ENCODE results near the gene GABRG3. TPM values are rescaled to one million over a fixed set of nuclear protein-coding genes. Genes with fewer than 3 reads are reported as not detected.

GABRG3 gene
- total RNA-seq, 1 experiment from 2014 or later = 0.15 TPM

DNA sequence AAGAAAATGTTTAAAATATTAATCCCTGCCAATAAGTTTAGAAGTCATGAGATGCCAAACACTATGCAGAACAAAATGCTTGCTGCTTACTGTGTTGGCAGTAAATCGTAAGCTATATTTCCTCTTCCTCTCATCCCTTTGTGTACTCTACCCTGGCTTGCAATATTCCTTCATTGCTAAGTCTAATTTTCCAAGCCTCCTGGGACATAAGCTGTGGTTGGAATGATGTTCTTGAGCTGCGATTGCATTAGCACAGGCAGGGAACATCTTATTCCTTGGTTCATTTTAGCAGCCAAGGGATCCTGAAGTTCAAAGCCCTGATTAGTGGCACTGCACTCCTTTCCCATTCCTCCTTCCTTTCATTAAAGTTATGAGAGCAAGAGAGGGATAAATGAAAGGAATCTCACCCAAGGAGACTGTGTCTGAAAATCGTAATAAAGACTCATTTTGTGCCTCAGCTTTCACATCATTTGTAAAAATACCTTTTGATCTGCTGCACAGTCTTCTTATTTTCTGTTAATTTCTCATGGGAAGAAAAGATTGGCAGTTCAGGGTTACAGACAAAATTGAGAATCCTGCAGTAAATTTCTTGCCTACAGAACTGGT lies 592.9 kb downstream of the GABRG3 start:
- peaks cover 5% of the 10 kb centered on the region; the same call in 1 of the 2 replicates for H3K27me3 Mint-ChIP-seq (ENCODE audit: low read depth)
- no peak overlapping the region for H3K4me3 Mint-ChIP-seq
- no peak overlapping the region for H2BK120ac ChIP-seq (ENCODE audit: low read depth, low read length, poor library complexity, severe bottlenecking)
- no peak overlapping the region for H3K27ac ChIP-seq (ENCODE audit: insufficient read length, low read depth, low read length)
- no peak overlapping the region for H3K9ac ChIP-seq (ENCODE audit: extremely low read depth, insufficient read length, low read length)
- no peak overlapping the region for H2BK15ac ChIP-seq (ENCODE audit: low read depth, low read length)
- H3K23me2 ChIP-seq (ENCODE audit: insufficient read length, low read depth, low read length, poor library complexity, severe bottlenecking) = no peaks in the 10 kb centered on the region
- peaks cover 0 to 2% of the 10 kb centered on the region in 2 experiments; a peak in 2 of 4 replicates for H3K4me1 Mint-ChIP-seq
- H2BK5ac ChIP-seq (ENCODE audit: insufficient read length, low read length) = no peak overlapping the region
- H3K36me3 Mint-ChIP-seq (ENCODE audit: insufficient read depth in 1 of 3, low read depth in 3 of 3) = peaks cover 9 to 29% (median 10%) of the 10 kb centered on the region in 3 experiments; a peak in 6 of 7 replicates
- no peaks in the 10 kb centered on the region for H3K27me3 ChIP-seq (ENCODE audit: insufficient read depth, low read length)
- H3T11ph ChIP-seq (ENCODE audit: low read length) = no peak overlapping the region
- H3K14ac ChIP-seq (ENCODE audit: insufficient read depth, low read length) = no peak overlapping the region
- H3K4me1 ChIP-seq (ENCODE audit: insufficient read depth, low read length) = no peaks in the 10 kb centered on the region
- no CpG with 5 or more reads among the region's 3 CpGs for WGBS (ENCODE audit: extremely low coverage, insufficient read length, low lambda C conversion rate)
- no peak overlapping the region for H3K4ac ChIP-seq (ENCODE audit: low read depth, low read length)
- H3K9me3 ChIP-seq (ENCODE audit: control insufficient read depth, low read depth, low read length) = no peaks in the 10 kb centered on the region
- no peaks in the 10 kb centered on the region for H3K79me1 ChIP-seq (ENCODE audit: insufficient read depth, low read depth, low read length, poor library complexity, severe bottlenecking)
- no peak overlapping the region for H3K27ac Mint-ChIP-seq
- no peaks in the 10 kb centered on the region for H4K20me1 ChIP-seq (ENCODE audit: control insufficient read depth, insufficient read depth, insufficient read length)
- DNase-seq = no peak
- H3K18ac ChIP-seq (ENCODE audit: insufficient read length, low read depth, low read length) = no peak overlapping the region
- H4K8ac ChIP-seq (replicated peaks; ENCODE audit: insufficient read length, low read depth, low read length) = no peak overlapping the region
- H2BK12ac ChIP-seq (ENCODE audit: insufficient read length, low read depth, low read length) = no peak overlapping the region
- H3K56ac ChIP-seq (ENCODE audit: insufficient read length, low read depth, low read length) = no peak overlapping the region
- H4K5ac ChIP-seq (ENCODE audit: insufficient read length, low read depth, low read length) = no peak overlapping the region
- H3K4me2 ChIP-seq (ENCODE audit: insufficient read depth, insufficient read length, low read length) = no peak overlapping the region
- no peak overlapping the region for H2AK5ac ChIP-seq (ENCODE audit: insufficient read length, low read length)
- H2AFZ ChIP-seq (ENCODE audit: low read length) = no peak overlapping the region
- no peak overlapping the region for H3K23ac ChIP-seq (ENCODE audit: insufficient read length, low read depth, low read length)
- H3K79me2 ChIP-seq (ENCODE audit: insufficient read depth, low read length) = no peaks in the 10 kb centered on the region
- peaks cover 32 to 36% of the 10 kb centered on the region in 2 experiments for H3K9me3 Mint-ChIP-seq
- H4K91ac ChIP-seq (ENCODE audit: insufficient read length, low read depth, low read length) = no peak overlapping the region
- TF ChIP-seq, protein P1, sequence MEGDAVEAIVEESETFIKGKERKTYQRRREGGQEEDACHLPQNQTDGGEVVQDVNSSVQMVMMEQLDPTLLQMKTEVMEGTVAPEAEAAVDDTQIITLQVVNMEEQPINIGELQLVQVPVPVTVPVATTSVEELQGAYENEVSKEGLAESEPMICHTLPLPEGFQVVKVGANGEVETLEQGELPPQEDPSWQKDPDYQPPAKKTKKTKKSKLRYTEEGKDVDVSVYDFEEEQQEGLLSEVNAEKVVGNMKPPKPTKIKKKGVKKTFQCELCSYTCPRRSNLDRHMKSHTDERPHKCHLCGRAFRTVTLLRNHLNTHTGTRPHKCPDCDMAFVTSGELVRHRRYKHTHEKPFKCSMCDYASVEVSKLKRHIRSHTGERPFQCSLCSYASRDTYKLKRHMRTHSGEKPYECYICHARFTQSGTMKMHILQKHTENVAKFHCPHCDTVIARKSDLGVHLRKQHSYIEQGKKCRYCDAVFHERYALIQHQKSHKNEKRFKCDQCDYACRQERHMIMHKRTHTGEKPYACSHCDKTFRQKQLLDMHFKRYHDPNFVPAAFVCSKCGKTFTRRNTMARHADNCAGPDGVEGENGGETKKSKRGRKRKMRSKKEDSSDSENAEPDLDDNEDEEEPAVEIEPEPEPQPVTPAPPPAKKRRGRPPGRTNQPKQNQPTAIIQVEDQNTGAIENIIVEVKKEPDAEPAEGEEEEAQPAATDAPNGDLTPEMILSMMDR (conservative IDR thresholded peaks at IDR 0.05) = no peak
- no peak overlapping the region for H2BK20ac ChIP-seq (ENCODE audit: low read depth, low read length, poor library complexity, severe bottlenecking)
